NCI-H748 (cell line): Measurements from ENCODE around the gene TRUB2.

Source experiments
- DNase-seq: peaks from one replicate; lab custom pipeline; 2025; ENCODE audit not compliant: unreplicated experiment; lab: John Stamatoyannopoulos, UW

Gene TRUB2

GRCh38 chr9:128322404-128323211 is at the start of gene TRUB2, which contains the start of gene COQ4:
TRUB2 (minus strand) TSS chr9:128322447; CDS start chr9:128322408, 39 bp downstream.
COQ4 (plus strand) TSS chr9:128322839; CDS start chr9:128322859, 20 bp downstream.
- peak; percentile 96 for DNase-seq

- DNase-seq: no peak
Measured at GRCh38 chr9:128371630-128372117, 49.4 kb upstream of the TRUB2 start.

GRCh38 chr9:128370752-128371629 is 48.7 kb upstream of the TRUB2 start, which contains the start of gene URM1:
URM1 (plus strand) TSS chr9:128371374; CDS start chr9:128371381, 7 bp downstream.
- DNase-seq: peak; percentile 96

GRCh38 chr9:128370367-128370751 is 48.1 kb upstream of the TRUB2 start:
- no peak for DNase-seq

- DNase-seq: no peak
Measured at GRCh38 chr9:128369024-128369706, 46.9 kb upstream of the TRUB2 start.

- DNase-seq: no peak
Measured at GRCh38 chr9:128365525-128365924, 43.3 kb upstream of the TRUB2 start.

- no peak for DNase-seq
Measured at GRCh38 chr9:128362774-128363173, 40.5 kb upstream of the TRUB2 start.

- DNase-seq: peak; percentile 81
Measured at GRCh38 chr9:128361986-128362646, 39.9 kb upstream of the TRUB2 start.

GRCh38 chr9:128361296-128361985 is 39.2 kb upstream of the TRUB2 start:
- no peak for DNase-seq

GRCh38 chr9:128360826-128361225 is 38.6 kb upstream of the TRUB2 start:
- no peak for DNase-seq

- no peak for DNase-seq
Measured at GRCh38 chr9:128358861-128359260, 36.6 kb upstream of the TRUB2 start.

GRCh38 chr9:128358090-128358489 is 35.8 kb upstream of the TRUB2 start:
- no peak for DNase-seq

GRCh38 chr9:128355451-128355850 is 33.2 kb upstream of the TRUB2 start:
- no peak for DNase-seq

GRCh38 chr9:128349772-128350171 is 27.5 kb upstream of the TRUB2 start:
- no peak for DNase-seq

GRCh38 chr9:128349125-128349524 is 26.9 kb upstream of the TRUB2 start:
- no peak for DNase-seq

- DNase-seq: no peak
Measured at GRCh38 chr9:128344931-128345605, 22.8 kb upstream of the TRUB2 start.

GRCh38 chr9:128343855-128344254 is 21.6 kb upstream of the TRUB2 start:
- DNase-seq: no peak

GRCh38 chr9:128342971-128343680 is 20.9 kb upstream of the TRUB2 start:
- DNase-seq: no peak

- DNase-seq: peak; percentile 79
Measured at GRCh38 chr9:128341435-128341849, 19.2 kb upstream of the TRUB2 start.
